ENCODE results near the gene KIZ.
A peak's percentile ranks its signal among the peaks of the same experiment; 100 is the strongest.
"Not testable (repeated sequence)": the region's sequence is repeated elsewhere in the genome, so short reads cannot be mapped to it uniquely, and the experiment has no call there.

KIZ gene

GRCh38 chr20:21141825-21142224 is 15.9 kb downstream of the KIZ start:
- DNase-seq = no peak

GRCh38 chr20:21143194-21143890 is 17.5 kb downstream of the KIZ start:
- no peak for DNase-seq

GRCh38 chr20:21145424-21145823 is 19.5 kb downstream of the KIZ start:
- no peak for DNase-seq

DNA sequence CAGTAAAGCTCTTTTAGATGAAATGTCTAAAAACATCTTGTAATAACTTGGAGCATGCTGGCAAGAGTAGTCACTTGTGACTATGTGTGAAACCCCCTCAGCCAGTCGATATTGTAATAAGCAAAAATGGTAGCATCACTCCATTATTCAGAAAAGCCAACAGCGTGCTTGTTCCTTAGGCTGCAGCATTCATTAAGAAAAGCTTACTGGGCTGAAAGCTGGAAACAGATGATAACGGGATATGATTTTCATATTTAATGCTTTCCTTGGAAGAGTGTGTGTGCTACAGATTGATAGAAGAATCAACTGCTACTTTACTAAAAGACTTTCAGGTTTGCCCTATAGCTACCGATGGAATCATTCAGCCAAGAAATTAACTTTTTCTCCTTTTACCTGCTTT is 20.3 kb downstream of the KIZ start:
- no peak for DNase-seq

DNA sequence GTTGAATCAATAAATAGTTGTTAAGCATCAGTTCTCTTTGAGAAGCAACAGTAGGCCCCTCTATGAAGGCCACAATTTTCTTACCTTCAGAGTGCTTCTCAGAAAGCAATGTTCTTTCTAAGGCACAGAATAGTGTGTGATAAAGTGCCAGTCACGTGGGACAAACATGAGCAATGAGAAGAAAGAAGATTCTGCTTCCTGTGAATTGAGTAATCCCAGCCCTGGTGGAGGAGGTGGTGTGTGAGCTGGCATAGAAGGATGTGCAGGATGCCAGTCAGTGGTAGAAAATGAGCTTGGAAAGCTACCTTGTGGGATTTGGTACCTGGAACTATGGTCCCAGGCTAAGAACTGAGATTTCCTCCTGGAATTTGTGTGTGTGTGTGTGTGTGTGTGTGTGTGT is 21.7 kb downstream of the KIZ start:
- no peak for DNase-seq

- DNase-seq = no peak
Observed at GRCh38 chr20:21149344-21149743, 23.5 kb downstream of the KIZ start.

DNA sequence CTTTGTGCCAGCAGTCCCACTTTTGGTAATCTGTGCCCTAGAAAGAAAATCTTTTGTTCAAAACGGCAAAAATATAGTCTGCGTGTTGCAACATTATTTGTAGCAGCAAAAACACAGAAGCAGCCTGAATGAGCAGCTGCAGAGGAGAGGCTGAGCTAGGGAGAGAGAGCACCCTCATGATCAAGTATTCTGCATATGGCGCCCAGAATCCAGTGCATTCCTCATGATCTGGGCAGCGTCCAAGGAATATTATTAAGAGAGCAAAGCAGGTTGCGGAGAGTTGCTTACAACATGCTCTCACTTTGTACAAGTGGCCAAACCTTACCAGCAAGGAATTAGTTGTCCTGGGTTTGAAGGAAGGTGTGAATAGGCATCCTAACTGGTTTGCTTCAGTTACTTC is 25.9 kb downstream of the KIZ start:
- no peak for DNase-seq

DNA sequence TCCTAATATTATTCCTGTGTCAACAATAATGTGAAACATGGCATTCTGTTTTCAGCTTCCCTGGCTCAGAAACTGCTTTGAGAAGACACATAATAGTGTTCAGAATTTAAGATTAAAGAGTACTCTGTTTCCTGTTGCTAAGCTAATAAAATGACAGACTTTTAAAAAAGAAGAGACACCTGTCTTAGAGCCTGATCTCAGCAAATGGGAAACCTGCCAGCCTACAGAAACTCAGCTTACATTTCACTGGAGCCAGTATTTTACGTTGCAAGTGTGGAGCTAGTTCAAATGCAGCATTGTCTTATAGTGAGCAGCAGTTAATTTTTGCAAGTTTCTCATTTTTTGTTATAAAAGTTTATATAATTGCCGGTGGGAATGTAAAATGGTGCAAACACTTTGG is 28.8 kb downstream of the KIZ start:
- no peak for DNase-seq

- DNase-seq = no peak
Observed at GRCh38 chr20:21155268-21155667, 29.4 kb downstream of the KIZ start.

DNA sequence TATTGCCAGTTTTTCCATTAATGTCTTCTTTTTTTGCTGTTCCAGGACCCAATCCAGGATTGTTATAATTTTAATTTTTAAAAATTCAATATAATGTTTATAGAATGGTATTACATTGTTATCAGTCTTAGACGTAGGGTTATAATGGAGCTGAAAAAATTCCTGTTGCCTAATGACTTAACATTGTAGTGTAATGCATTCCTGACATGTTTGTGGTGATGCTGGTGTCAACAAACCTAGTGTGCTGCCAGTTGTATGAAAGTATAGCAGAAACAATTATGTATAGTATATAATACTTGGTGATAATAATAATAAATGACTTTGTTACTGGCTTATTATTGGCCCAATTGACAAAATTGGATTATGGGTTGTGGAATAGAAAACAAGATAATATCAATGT is 30.4 kb downstream of the KIZ start:
- no peak for DNase-seq

DNA sequence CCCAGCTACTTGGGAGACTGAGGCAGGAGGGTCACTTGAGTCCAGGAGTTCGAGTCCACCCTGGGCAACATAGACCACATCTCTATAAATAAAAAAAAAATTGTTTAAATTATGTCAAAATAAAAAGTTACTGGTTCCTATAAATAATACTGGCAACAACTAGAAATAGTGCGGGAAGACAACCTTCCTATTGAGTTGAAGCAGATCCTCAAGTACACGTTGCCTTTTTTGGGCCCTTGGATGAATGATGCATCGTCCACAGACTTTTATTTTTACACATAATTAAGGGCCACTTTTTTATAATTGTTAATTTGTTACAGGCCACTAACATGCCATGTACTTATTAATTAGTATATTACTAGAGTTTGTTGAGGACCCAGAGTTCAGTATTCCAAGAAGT is 31.1 kb downstream of the KIZ start:
- DNase-seq = no peak

DNA sequence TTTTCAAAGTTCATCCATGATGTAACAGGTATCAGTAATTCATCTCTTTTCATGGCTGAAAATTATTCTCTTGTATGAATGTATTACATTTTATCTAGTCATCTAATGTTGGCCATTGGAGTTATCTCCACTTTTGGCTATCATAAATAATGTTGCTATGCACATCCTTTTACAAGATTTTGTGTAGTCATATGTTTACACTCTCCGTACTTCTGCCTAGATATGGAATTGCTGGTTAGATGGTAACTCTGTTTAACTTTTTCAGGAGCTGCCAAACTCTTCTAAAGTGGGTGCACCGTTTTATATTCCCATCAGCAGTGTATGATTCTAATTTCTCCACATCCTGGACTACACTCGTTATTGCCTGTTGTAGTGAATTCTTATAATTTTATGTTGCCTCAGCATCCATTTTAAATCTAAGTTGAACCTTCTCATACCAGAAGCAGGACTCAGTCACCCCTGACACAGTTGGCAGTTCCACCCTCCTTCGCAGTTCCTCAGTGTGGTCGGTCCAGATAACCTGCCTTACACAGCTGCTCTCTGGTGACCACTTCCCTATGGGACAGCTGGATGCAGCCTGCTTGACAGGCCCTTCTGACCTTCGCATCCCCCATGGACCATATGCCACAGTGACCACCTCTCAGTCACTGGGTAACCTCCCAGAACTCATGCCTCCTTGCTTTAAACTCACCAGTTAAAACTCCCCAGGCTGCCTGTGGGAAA is 33.9 kb downstream of the KIZ start:
- peak; percentile 28 for DNase-seq

GRCh38 chr20:21161926-21162325 is 36.0 kb downstream of the KIZ start:
- DNase-seq = no peak

DNA sequence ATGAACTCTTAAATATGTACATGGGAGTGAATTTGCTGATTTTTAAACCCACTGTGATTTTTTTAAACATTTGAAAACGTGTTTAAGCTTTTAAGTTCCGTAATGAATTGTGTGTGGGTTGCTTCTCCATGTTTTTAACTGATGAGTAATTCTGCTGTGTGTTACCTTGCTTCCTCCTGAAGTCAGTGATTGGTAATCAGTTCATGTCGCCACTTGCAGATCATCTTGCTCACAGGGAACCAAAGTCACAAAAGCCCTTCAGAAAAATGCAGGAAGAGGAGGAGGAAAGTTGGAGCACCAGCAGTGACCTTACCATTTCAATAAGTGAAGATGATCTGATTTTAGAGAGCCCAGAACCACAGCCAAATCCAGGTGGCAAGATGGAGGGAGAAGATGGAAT is 36.7 kb downstream of the KIZ start:
- no peak for DNase-seq

DNA sequence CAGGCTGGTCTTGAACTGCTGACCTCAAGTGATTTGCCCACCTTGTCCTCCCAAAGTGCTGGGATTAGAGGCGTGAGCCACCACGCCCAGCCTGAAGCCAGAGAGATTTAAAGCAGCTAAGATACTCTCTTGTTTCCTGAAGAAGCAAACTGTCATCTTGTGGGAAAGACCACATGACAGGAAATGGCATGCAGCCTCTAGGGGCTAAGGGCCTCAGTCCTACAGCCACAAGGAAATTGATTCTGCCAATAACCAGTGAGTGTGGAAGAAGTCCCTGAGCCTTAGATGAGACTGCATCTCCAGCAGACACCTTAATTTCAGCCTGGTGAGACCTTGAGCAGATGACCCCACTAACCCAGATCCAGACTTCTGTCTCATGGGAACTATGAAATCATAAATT is 40.9 kb downstream of the KIZ start:
- peak; percentile 82 for DNase-seq

- no peak for DNase-seq
Observed at GRCh38 chr20:21167261-21167660, 41.4 kb downstream of the KIZ start.

- DNase-seq = not testable (repeated sequence)
Observed at GRCh38 chr20:21168061-21168460, 42.2 kb downstream of the KIZ start.

- no peak for DNase-seq
Observed at GRCh38 chr20:21172626-21173025, 46.7 kb downstream of the KIZ start.

DNA sequence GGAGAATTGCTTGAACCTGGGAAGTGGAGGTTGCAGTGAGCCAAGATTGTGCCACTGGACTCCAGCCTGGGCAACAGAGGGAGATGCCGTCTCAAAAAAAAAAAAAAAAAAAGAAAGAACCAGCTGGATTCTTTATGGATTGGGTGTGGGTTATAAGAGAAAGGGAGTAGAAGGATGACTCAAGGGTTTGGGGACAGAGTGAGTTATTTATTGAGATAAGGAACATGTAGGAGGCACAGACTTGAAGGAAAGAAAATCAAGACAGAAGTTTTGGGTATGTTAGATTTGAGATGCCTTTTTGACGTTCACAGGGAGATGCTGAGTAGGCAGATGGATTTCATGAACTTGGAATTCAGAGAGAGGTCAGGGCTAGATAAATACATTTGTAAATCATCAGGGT is 47.6 kb downstream of the KIZ start:
- DNase-seq = no peak

- DNase-seq = no peak
Observed at GRCh38 chr20:21174516-21175239, 48.8 kb downstream of the KIZ start.

DNA sequence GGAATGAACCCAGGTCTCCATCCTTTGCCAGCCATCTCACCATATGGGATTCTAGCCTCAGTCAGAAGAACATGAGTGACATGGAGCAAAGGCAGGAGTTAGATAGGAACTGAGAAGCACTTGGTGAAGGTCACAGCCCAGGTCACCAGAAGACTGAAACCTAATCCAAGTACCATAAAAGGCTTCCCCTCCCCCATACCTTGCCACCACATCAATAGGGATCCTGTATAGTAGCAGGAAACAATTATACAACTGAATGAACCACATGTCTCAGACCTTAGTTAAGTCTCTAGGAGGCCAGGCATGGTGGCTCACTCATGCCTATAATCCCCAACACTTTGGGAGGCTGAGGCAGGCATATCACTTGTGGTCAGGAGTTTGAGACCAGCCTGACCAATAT is 49.6 kb downstream of the KIZ start:
- no peak for DNase-seq

GRCh38 chr20:21177767-21178166 is 51.9 kb downstream of the KIZ start:
- DNase-seq = no peak

DNA sequence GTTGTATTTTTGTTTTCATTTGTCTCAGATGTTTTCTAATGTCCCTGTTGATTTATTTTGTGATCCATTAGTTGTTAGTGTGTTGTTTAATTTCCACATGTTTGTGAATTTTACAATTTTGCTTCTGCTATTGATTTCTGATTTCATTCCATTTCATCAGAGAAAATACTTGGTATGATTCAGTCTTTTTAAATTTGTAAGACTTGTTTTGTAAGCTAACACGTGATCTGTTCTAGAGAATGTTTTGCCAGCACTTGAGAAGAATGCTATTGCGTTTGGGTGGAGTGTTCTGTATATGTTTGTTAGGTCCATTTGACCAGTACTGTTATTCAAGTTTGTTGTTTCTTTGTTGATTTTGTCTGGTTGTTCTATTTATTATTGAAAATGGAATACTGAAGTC is 53.9 kb downstream of the KIZ start:
- no peak for DNase-seq

- DNase-seq = no peak
Observed at GRCh38 chr20:21180248-21180647, 54.4 kb downstream of the KIZ start.
